Measurements from ENCODE around the gene CALHM2. TPM values are rescaled to one million over a fixed set of nuclear protein-coding genes. Genes with fewer than 3 reads are reported as not detected.

Gene CALHM2
- total and polyA plus RNA-seq, 2 donors = 3.6 to 13.8 TPM

- no peak for DNase-seq (ENCODE audit: low read depth in 6 of 9, low spot score in 9 of 9)
- H3K27me3 ChIP-seq (ENCODE audit: control insufficient read depth in 2 of 2, insufficient read depth in 1 of 2, low read length in 1 of 2) = no peaks in the 10 kb centered on the region
- 99% methylated on average over 39 of the region's 39 CpGs for WGBS
- no peak overlapping the region for H3K4me3 ChIP-seq (ENCODE audit: low read length in 2 of 2)
- H3K4me1 ChIP-seq (ENCODE audit: control insufficient read depth in 2 of 2, insufficient read depth in 2 of 2, low read length in 2 of 2) = peaks cover 0 to 9% of the 10 kb centered on the region in 2 donors
- H3K27ac ChIP-seq (ENCODE audit: low read depth in 1 of 2, low read length in 1 of 2) = no peak overlapping the region
- no peaks in the 10 kb centered on the region for H3K9me3 ChIP-seq (ENCODE audit: control insufficient read depth in 2 of 2, insufficient read depth in 1 of 2, low read length in 1 of 2)
- no peaks in the 10 kb centered on the region for H3K36me3 ChIP-seq (ENCODE audit: control insufficient read depth in 2 of 2, insufficient read depth in 2 of 2, low read length in 1 of 2)
These were observed 5.9 kb upstream of the CALHM2 start for GRCh38 chr10:103457896-103458583.

DNA sequence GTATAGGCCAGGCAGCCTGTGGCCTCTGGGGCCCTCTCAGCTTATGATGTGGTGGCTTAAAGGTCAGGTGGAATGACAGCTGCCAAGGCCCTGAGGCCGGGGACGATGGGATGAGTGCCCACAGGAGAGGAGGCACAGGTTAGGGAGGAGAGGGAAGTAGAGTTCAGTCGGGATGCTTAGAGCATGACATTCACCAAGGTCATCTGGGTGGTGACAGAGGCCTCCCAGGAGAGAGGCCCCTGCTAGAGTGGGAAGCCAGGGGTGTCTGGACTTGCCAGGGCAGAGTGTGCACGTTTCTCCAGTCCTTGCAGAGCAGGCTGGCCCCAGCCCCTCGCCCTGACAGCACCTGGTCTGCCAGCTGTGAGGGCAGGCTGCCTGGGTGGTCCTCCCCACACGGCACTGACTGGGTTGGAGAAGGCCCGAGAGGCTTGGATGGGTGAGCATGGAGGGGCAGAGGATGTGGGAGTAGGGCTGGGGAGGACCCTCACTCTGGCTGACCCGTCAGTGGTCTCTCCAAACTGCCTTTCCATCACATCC lies 5.1 kb upstream of the CALHM2 start:
- H3K9me3 ChIP-seq (ENCODE audit: control insufficient read depth in 2 of 2, insufficient read depth in 1 of 2, low read length in 1 of 2) = no peaks in the 10 kb centered on the region

DNA sequence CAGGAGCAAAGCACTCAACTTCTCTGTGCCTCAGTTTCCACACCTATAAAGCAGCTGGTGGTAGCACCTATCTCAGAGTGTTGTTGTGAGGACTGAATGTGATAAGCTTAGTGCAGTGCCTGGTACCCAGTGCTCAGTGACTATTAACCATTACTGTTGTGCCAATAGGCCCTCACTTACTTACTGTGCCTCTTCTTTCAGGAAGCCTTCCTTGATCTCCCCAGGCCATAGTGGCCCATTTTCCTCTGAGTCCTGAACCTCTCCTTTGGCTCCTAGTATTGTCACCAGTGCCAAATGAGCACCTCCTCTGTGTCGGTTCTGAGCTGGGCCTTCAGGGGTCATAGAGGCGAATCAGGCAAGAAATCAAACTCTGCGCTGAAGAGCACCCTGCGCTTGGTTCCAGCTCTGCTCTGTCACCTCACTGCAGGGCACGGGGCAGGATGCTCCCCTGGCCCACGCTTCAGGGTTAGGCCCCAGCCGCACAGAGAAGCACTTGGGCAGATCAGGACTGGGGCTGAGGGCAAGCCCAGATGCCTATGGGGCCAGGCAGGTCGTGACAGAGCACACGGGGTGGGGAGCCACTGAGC lies 4.0 kb upstream of the CALHM2 start:
- no peak for DNase-seq (ENCODE audit: low read depth in 6 of 9, low spot score in 9 of 9)
- Histone ChIP-seq H3K9me3 (ENCODE audit: control insufficient read depth in 2 of 2, insufficient read depth in 1 of 2, low read length in 1 of 2) (no peaks in the 10 kb centered on the region), H3K4me1 (ENCODE audit: control insufficient read depth in 2 of 2, insufficient read depth in 2 of 2, low read length in 2 of 2) (peaks cover 6 to 26% of the 10 kb centered on the region in 2 donors), H3K4me3 (ENCODE audit: low read length in 2 of 2) (no peak overlapping the region), H3K27me3 (ENCODE audit: control insufficient read depth in 2 of 2, insufficient read depth in 1 of 2, low read length in 1 of 2) (peaks cover 0 to 8% of the 10 kb centered on the region in 2 donors), H3K36me3 (ENCODE audit: control insufficient read depth in 2 of 2, insufficient read depth in 2 of 2, low read length in 1 of 2) (no peaks in the 10 kb centered on the region), H3K27ac (ENCODE audit: low read depth in 1 of 2, low read length in 1 of 2) (no peak overlapping the region)
- 94% methylated on average over 9 of the region's 9 CpGs for WGBS

More for the DNA sequence above, 5.1 kb upstream of the CALHM2 start:
- H3K4me1 ChIP-seq (ENCODE audit: control insufficient read depth in 2 of 2, insufficient read depth in 2 of 2, low read length in 2 of 2) = peaks cover 0 to 16% of the 10 kb centered on the region in 2 donors
- peaks cover 0 to 3% of the 10 kb centered on the region in 2 donors for H3K27me3 ChIP-seq (ENCODE audit: control insufficient read depth in 2 of 2, insufficient read depth in 1 of 2, low read length in 1 of 2)
- no peak overlapping the region for H3K4me3 ChIP-seq (ENCODE audit: low read length in 2 of 2)
- no peak overlapping the region for H3K27ac ChIP-seq (ENCODE audit: low read depth in 1 of 2, low read length in 1 of 2)
- WGBS = 93% methylated on average over 8 of the region's 8 CpGs
- DNase-seq (ENCODE audit: low read depth in 6 of 9, low spot score in 9 of 9) = no peak
- no peaks in the 10 kb centered on the region for H3K36me3 ChIP-seq (ENCODE audit: control insufficient read depth in 2 of 2, insufficient read depth in 2 of 2, low read length in 1 of 2)

DNA sequence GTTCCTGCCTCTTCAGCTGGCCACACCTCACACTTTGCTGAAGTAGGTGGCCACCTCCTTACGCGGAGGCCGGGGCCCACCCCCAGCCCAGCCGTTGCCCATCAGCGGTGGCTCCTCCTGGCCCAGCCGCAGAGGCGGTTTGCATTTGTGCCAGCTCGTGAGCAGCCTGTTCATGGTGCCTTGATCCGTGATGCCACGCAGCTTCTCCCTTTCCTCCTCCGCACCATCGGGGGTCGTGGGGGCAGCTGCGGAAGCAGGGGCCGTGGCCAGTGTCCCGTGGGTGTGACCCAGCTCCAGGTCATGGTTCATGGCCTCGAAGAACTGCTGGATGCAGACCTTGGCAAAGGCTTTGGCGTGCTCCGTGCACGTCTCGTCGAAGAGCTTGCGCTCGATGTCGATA lies 3.1 kb upstream of the CALHM2 start:
- WGBS = 98% methylated on average over 25 of the region's 25 CpGs
- H3K9me3 ChIP-seq (ENCODE audit: control insufficient read depth in 2 of 2, insufficient read depth in 1 of 2, low read length in 1 of 2) = no peaks in the 10 kb centered on the region
- peaks cover 7 to 33% of the 10 kb centered on the region in 2 donors for H3K4me1 ChIP-seq (ENCODE audit: control insufficient read depth in 2 of 2, insufficient read depth in 2 of 2, low read length in 2 of 2)

GRCh38 chr10:103454026-103454425 lies 1.9 kb upstream of the CALHM2 start:
- no peak for DNase-seq (ENCODE audit: low read depth in 6 of 9, low spot score in 9 of 9)
- H3K27me3 ChIP-seq (ENCODE audit: control insufficient read depth in 2 of 2, insufficient read depth in 1 of 2, low read length in 1 of 2) = peaks cover 0 to 10% of the 10 kb centered on the region in 2 donors
- peaks cover 7 to 26% of the 10 kb centered on the region in 2 donors for H3K4me1 ChIP-seq (ENCODE audit: control insufficient read depth in 2 of 2, insufficient read depth in 2 of 2, low read length in 2 of 2)
- H3K9me3 ChIP-seq (ENCODE audit: control insufficient read depth in 2 of 2, insufficient read depth in 1 of 2, low read length in 1 of 2) = no peaks in the 10 kb centered on the region
- H3K4me3 ChIP-seq (ENCODE audit: low read length in 2 of 2) = no peak overlapping the region
- no peak overlapping the region for H3K27ac ChIP-seq (ENCODE audit: low read depth in 1 of 2, low read length in 1 of 2)
- WGBS = 84% methylated on average over 4 of the region's 4 CpGs
- H3K36me3 ChIP-seq (ENCODE audit: control insufficient read depth in 2 of 2, insufficient read depth in 2 of 2, low read length in 1 of 2) = peaks cover 5 to 7% of the 10 kb centered on the region in 2 donors

More for the DNA sequence above, 3.1 kb upstream of the CALHM2 start:
- Histone ChIP-seq H3K36me3 (ENCODE audit: control insufficient read depth in 2 of 2, insufficient read depth in 2 of 2, low read length in 1 of 2) (no peaks in the 10 kb centered on the region), H3K27ac (ENCODE audit: low read depth in 1 of 2, low read length in 1 of 2) (no peak overlapping the region), H3K4me3 (ENCODE audit: low read length in 2 of 2) (no peak overlapping the region), H3K27me3 (ENCODE audit: control insufficient read depth in 2 of 2, insufficient read depth in 1 of 2, low read length in 1 of 2) (peaks cover 0 to 10% of the 10 kb centered on the region in 2 donors)
- no peak for DNase-seq (ENCODE audit: low read depth in 6 of 9, low spot score in 9 of 9)

GRCh38 chr10:103452506-103453230 lies 498 bp upstream of the CALHM2 start:
- Histone ChIP-seq H3K27ac (ENCODE audit: low read depth in 1 of 2, low read length in 1 of 2) (no peak overlapping the region), H3K4me1 (ENCODE audit: control insufficient read depth in 2 of 2, insufficient read depth in 2 of 2, low read length in 2 of 2) (peaks cover 7 to 24% of the 10 kb centered on the region in 2 donors), H3K4me3 (ENCODE audit: low read length in 2 of 2) (peak overlapping the region; percentile 53 to 62), H3K36me3 (ENCODE audit: control insufficient read depth in 2 of 2, insufficient read depth in 2 of 2, low read length in 1 of 2) (peaks cover 9 to 12% of the 10 kb centered on the region in 2 donors), H3K9me3 (ENCODE audit: control insufficient read depth in 2 of 2, insufficient read depth in 1 of 2, low read length in 1 of 2) (no peaks in the 10 kb centered on the region), H3K27me3 (ENCODE audit: control insufficient read depth in 2 of 2, insufficient read depth in 1 of 2, low read length in 1 of 2) (peaks cover 0 to 10% of the 10 kb centered on the region in 2 donors)
- 44% methylated on average over 27 of the region's 27 CpGs for WGBS
- DNase-seq (ENCODE audit: low read depth in 6 of 9, low spot score in 9 of 9) = no peak

GRCh38 chr10:103451091-103451813 lies 918 bp downstream of the CALHM2 start:
- Histone ChIP-seq H3K4me3 (ENCODE audit: low read length in 2 of 2) (peak overlapping the region; percentile 53 to 62), H3K9me3 (ENCODE audit: control insufficient read depth in 2 of 2, insufficient read depth in 1 of 2, low read length in 1 of 2) (no peaks in the 10 kb centered on the region), H3K27ac (ENCODE audit: low read depth in 1 of 2, low read length in 1 of 2) (peak overlapping the region in 1 of 2 donors; percentile 43), H3K36me3 (ENCODE audit: control insufficient read depth in 2 of 2, insufficient read depth in 2 of 2, low read length in 1 of 2) (peaks cover 22 to 26% of the 10 kb centered on the region in 2 donors), H3K4me1 (ENCODE audit: control insufficient read depth in 2 of 2, insufficient read depth in 2 of 2, low read length in 2 of 2) (peaks cover 7 to 24% of the 10 kb centered on the region in 2 donors), H3K27me3 (ENCODE audit: control insufficient read depth in 2 of 2, insufficient read depth in 1 of 2, low read length in 1 of 2) (peaks cover 0 to 10% of the 10 kb centered on the region in 2 donors)
- DNase-seq (ENCODE audit: low read depth in 6 of 9, low spot score in 9 of 9) = peak in 2 of 9 donors; percentile 8 to 37
- 9% methylated on average over 14 of the region's 14 CpGs for WGBS

- H3K36me3 ChIP-seq (ENCODE audit: control insufficient read depth in 2 of 2, insufficient read depth in 2 of 2, low read length in 1 of 2) = peaks cover 31 to 36% of the 10 kb centered on the region in 2 donors
These were observed 1.9 kb downstream of the CALHM2 start for GRCh38 chr10:103450201-103450695.

More at GRCh38 chr10:103450201-103450695, 1.9 kb downstream of the CALHM2 start:
- peaks cover 0 to 10% of the 10 kb centered on the region in 2 donors for H3K27me3 ChIP-seq (ENCODE audit: control insufficient read depth in 2 of 2, insufficient read depth in 1 of 2, low read length in 1 of 2)
- H3K4me3 ChIP-seq (ENCODE audit: low read length in 2 of 2) = no peak overlapping the region
- H3K9me3 ChIP-seq (ENCODE audit: control insufficient read depth in 2 of 2, insufficient read depth in 1 of 2, low read length in 1 of 2) = no peaks in the 10 kb centered on the region
- WGBS = 97% methylated on average over 12 of the region's 12 CpGs
- H3K27ac ChIP-seq (ENCODE audit: low read depth in 1 of 2, low read length in 1 of 2) = no peak overlapping the region
- no peak for DNase-seq (ENCODE audit: low read depth in 6 of 9, low spot score in 9 of 9)
- H3K4me1 ChIP-seq (ENCODE audit: control insufficient read depth in 2 of 2, insufficient read depth in 2 of 2, low read length in 2 of 2) = peaks cover 7 to 24% of the 10 kb centered on the region in 2 donors

All from thymus (tissue), 11 donors.